DOHH2 (cell line): ENCODE measurements around the gene RCE1.

Source experiments
- EZH2phosphoT487 ChIP-seq: fragments of 200-600 bp; sonication (generic); IDR thresholded peaks from 2 replicates; pipeline ENCODE4 v1.6.1; 2017; ENCODE audit warnings: borderline replicate concordance, mild to moderate bottlenecking, antibody characterized with exemption, low read length, moderate library complexity, mixed read lengths
- TF ChIP-seq, protein P1 (sequence below): fragments of 200-600 bp; sonication (generic); IDR thresholded peaks from one replicate; pipeline ENCODE4 v1.5.1; 2014; ENCODE audit warnings: antibody characterized with exemption, mild to moderate bottlenecking, low read depth, low read length; ENCODE audit not compliant: poor library complexity, severe bottlenecking

DNA sequence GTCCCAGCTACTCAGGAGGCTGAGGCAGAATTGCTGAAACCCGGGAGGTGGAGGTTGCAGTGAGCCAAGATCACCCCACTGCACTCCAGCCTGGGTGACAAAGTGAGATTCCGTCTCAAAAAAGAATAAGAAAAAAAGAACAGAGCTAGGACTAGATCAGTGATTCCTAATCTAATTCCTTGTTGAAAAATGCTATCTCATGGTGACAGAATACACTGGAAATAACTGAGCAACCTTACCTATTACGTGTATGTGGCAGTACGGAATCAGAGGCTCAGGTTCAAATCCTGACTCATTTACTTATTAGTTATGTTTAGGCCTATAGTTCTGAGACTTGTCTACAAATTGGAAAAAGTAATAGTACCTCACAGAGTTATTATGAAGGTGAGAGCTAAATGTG lies 19.5 kb upstream of the RCE1 start:
- TF ChIP-seq, protein P1, sequence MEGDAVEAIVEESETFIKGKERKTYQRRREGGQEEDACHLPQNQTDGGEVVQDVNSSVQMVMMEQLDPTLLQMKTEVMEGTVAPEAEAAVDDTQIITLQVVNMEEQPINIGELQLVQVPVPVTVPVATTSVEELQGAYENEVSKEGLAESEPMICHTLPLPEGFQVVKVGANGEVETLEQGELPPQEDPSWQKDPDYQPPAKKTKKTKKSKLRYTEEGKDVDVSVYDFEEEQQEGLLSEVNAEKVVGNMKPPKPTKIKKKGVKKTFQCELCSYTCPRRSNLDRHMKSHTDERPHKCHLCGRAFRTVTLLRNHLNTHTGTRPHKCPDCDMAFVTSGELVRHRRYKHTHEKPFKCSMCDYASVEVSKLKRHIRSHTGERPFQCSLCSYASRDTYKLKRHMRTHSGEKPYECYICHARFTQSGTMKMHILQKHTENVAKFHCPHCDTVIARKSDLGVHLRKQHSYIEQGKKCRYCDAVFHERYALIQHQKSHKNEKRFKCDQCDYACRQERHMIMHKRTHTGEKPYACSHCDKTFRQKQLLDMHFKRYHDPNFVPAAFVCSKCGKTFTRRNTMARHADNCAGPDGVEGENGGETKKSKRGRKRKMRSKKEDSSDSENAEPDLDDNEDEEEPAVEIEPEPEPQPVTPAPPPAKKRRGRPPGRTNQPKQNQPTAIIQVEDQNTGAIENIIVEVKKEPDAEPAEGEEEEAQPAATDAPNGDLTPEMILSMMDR, result no peak
- TF ChIP-seq EZH2phosphoT487, result no peak
